Mesendoderm (in vitro differentiated cells): ENCODE measurements around the gene MYOCOS. TPM values are rescaled to one million over a fixed set of nuclear protein-coding genes. Genes with fewer than 3 reads are reported as not detected.

ENCODE experiments used
- DNase-seq: peaks from one replicate; pipeline ENCODE4 v3.0.0; 2013
- H2AK5ac ChIP-seq: 2 replicates; pipeline ENCODE4 v1.6.1; 2013; ENCODE audit warnings: low read length, inconsistent platforms
- H2BK120ac ChIP-seq: 2 replicates; pipeline ENCODE4 v1.6.1; 2013; ENCODE audit warnings: low read depth, mild to moderate bottlenecking, low read length, moderate library complexity, mixed read lengths
- H2BK15ac ChIP-seq: replicated peaks from 2 replicates; pipeline ENCODE4 v1.6.1; 2013; ENCODE audit warnings: low read depth, mild to moderate bottlenecking, moderate library complexity
- H2BK5ac ChIP-seq: 2 replicates; pipeline ENCODE4 v1.6.1; 2013; ENCODE audit warnings: low read length, inconsistent platforms
- H3K18ac ChIP-seq: 2 replicates; pipeline ENCODE4 v1.6.1; 2013; ENCODE audit warnings: mild to moderate bottlenecking, low read length, mixed read lengths
- H3K23ac ChIP-seq: one replicate; pipeline ENCODE4 v1.6.1; 2013; ENCODE audit warnings: low read length
- H3K27ac ChIP-seq: 2 replicates; pipeline ENCODE4 v1.5.1; 2013; ENCODE audit warnings: low read depth, mild to moderate bottlenecking, inconsistent platforms, low read length, moderate library complexity
- H3K27me3 ChIP-seq: 2 replicates; pipeline ENCODE4 v1.6.1; 2013; ENCODE audit warnings: low read length, control low read depth, mild to moderate bottlenecking, inconsistent platforms; ENCODE audit not compliant: insufficient read depth, poor library complexity
- H3K36me3 ChIP-seq: 2 replicates; pipeline ENCODE4 v1.6.1; 2013; ENCODE audit warnings: low read length, inconsistent platforms; ENCODE audit not compliant: control insufficient read depth, insufficient read depth
- H3K4ac ChIP-seq: one replicate; pipeline ENCODE4 v1.6.1; 2013; ENCODE audit warnings: low read depth, mild to moderate bottlenecking, low read length, moderate library complexity
- H3K4me1 ChIP-seq: 2 replicates; pipeline ENCODE4 v1.6.1; 2013; ENCODE audit warnings: low read depth, low read length, inconsistent platforms; ENCODE audit not compliant: control insufficient read depth
- H3K4me2 ChIP-seq: 2 replicates; pipeline ENCODE4 v1.6.1; 2013; ENCODE audit warnings: low read length
- H3K4me3 ChIP-seq: 2 replicates; pipeline ENCODE4 v1.5.1; 2013; ENCODE audit warnings: mild to moderate bottlenecking, low read length
- H3K56ac ChIP-seq: one replicate; pipeline ENCODE4 v1.6.1; 2013; ENCODE audit warnings: low read length
- H3K79me1 ChIP-seq: 2 replicates; pipeline ENCODE4 v1.6.1; 2013; ENCODE audit warnings: low read length, inconsistent platforms
- H3K79me2 ChIP-seq: 2 replicates; pipeline ENCODE4 v1.6.1; 2013; ENCODE audit warnings: mild to moderate bottlenecking, low read length; ENCODE audit not compliant: control insufficient read depth, insufficient read depth
- H3K9ac ChIP-seq: 2 replicates; pipeline ENCODE4 v1.6.1; 2013; ENCODE audit warnings: low read length, inconsistent platforms
- H4K5ac ChIP-seq: one replicate; pipeline ENCODE4 v1.6.1; 2013; ENCODE audit warnings: low read length
- H4K8ac ChIP-seq: one replicate; pipeline ENCODE4 v1.6.1; 2013; ENCODE audit warnings: low read depth, mild to moderate bottlenecking, control low read depth, low read length, moderate library complexity
- WGBS: extraction: QIAGEN DNeasy Blood & Tissue Kit; methylation state at CpG from one replicate; pipeline ENCODE4 v1.1.7; 2013; ENCODE audit warnings: low lambda C conversion rate, missing lambda C conversion rate; ENCODE audit not compliant: insufficient coverage; ENCODE audit errors: extremely low coverage; 5-methylcytosine and 5-hydroxymethylcytosine counted together
- polyA plus RNA-seq, 2 experiments: library from polyadenylated mRNA; stranded (reverse); fragments of 200-250 nt; gene quantifications; one replicate each; pipeline ENCODE4 v1.2.3, GENCODE V29; 2013

Gene MYOCOS, protein sequence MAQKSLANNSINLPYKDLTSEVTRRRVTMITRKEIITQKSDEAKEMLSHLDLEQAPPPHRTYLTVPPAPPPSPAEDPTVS
- polyA plus RNA-seq (2013, experiment 1 of 2): not detected
- polyA plus RNA-seq (2013, experiment 2 of 2): not detected

DNA sequence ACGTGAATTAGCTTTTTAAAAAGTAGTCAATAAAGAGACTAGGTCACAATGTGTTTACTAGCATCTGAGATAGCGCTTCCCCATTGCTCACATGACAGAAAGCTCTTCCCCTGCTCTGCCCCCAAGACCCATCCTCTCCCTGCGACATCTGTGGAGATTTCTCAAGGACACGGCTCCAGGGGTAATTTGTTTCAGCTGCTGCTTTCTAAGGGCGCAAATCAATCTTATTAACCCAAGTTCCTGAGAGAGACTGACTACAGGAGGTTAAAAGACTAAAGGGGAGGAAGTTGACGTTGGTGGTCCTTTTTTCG lies at the start of gene MYOCOS:
Gene MYOCOS, plus strand, starts transcription at position 92 of the 311 bp plus-strand sequence. CDS start 1,641 bp downstream, outside the sequence.
- DNase-seq: no peak
- WGBS: no CpG with 5 or more reads among the region's 7 CpGs
- no peak within 1 kb of the TSS for H3K4ac ChIP-seq
- no peak within 1 kb of the TSS for H3K18ac ChIP-seq
- no peak within 1 kb of the TSS for H3K23ac ChIP-seq
- H3K79me1 ChIP-seq: no peaks in the 10 kb centered on the region
- H3K9ac ChIP-seq: no peak within 1 kb of the TSS
- no peaks in the 10 kb centered on the region for H3K27me3 ChIP-seq
- no peak within 1 kb of the TSS for H2BK120ac ChIP-seq
- H4K8ac ChIP-seq: no peak within 1 kb of the TSS
- H2AK5ac ChIP-seq: no peak within 1 kb of the TSS
- no peak within 1 kb of the TSS for H3K4me2 ChIP-seq
- no peak within 1 kb of the TSS for H2BK5ac ChIP-seq
- no peak within 1 kb of the TSS for H3K4me3 ChIP-seq
- no peak within 1 kb of the TSS for H4K5ac ChIP-seq
- H3K27ac ChIP-seq: no peak within 1 kb of the TSS
- no peaks in the 10 kb centered on the region for H3K4me1 ChIP-seq
- H2BK15ac ChIP-seq: no peak within 1 kb of the TSS
- H3K79me2 ChIP-seq: no peaks in the 10 kb centered on the region
- H3K36me3 ChIP-seq: no peaks in the 10 kb centered on the region
- H3K56ac ChIP-seq: no peak within 1 kb of the TSS

DNA sequence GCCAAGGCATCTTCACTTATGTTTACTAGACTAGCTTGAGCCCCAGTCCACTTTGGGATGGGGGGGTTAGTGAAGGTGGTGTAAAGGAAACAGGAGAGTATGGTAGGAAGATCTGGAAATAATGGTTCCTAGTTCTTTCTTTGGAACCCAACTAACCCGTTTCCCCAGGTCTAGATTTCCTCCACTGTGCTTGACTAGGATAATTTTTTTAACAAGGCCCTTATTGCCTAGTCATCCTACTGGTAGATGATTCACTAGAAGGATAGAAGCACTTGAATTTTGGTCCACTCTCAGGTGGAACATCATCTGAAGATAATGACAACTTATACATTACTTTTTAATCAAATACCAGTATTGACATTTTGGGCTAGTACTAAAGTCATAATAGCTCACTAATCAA lies 45.9 kb upstream of the MYOCOS start:
- no peaks in the 10 kb centered on the region for H3K27me3 ChIP-seq
- no peak overlapping the region for H2BK120ac ChIP-seq
- H3K4me1 ChIP-seq: no peaks in the 10 kb centered on the region
- no peak overlapping the region for H2AK5ac ChIP-seq
- no peak overlapping the region for H2BK5ac ChIP-seq
- H3K4me2 ChIP-seq: no peak overlapping the region
- H3K4ac ChIP-seq: no peak overlapping the region
- no peak overlapping the region for H3K23ac ChIP-seq
- no peak for DNase-seq
- H3K18ac ChIP-seq: no peak overlapping the region
- no peak overlapping the region for H4K8ac ChIP-seq
- peaks cover 1% of the 10 kb centered on the region for H3K79me1 ChIP-seq
- H3K79me2 ChIP-seq: no peaks in the 10 kb centered on the region
- no peak overlapping the region for H3K27ac ChIP-seq
- H4K5ac ChIP-seq: no peak overlapping the region
- no peak overlapping the region for H3K4me3 ChIP-seq
- H3K56ac ChIP-seq: no peak overlapping the region
- no CpG with 5 or more reads among the region's 1 CpG for WGBS
- no peaks in the 10 kb centered on the region for H3K36me3 ChIP-seq
- no peak overlapping the region for H2BK15ac ChIP-seq
- no peak overlapping the region for H3K9ac ChIP-seq

DNA sequence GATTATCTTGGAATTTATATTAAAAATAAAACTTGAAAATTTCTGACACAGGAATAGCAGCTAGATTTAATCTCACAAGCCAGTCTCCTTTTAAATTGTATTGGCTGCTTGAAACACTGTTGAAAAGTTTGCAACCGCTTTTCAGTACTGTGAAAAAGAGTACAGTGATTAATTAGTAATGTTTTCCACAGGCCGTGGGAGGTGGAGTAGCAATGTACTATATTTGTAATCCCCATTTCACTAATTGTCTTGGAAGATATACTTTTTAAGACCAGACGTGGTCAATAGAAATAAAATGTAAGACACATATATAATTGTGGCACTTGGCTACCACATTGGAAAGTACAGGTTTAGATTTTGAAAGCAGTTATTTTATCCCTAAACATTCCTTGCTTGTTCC lies 40.8 kb upstream of the MYOCOS start:
- H2AK5ac ChIP-seq: no peak overlapping the region
- H3K79me1 ChIP-seq: no peaks in the 10 kb centered on the region
- no peak overlapping the region for H3K4me3 ChIP-seq
- H4K5ac ChIP-seq: no peak overlapping the region
- H3K18ac ChIP-seq: no peak overlapping the region
- WGBS: no CpG with 5 or more reads among the region's 3 CpGs
- no peak overlapping the region for H2BK120ac ChIP-seq
- H3K79me2 ChIP-seq: no peaks in the 10 kb centered on the region
- H2BK15ac ChIP-seq: no peak overlapping the region
- H3K4me1 ChIP-seq: no peaks in the 10 kb centered on the region
- no peak overlapping the region for H3K9ac ChIP-seq
- DNase-seq: no peak
- H3K27ac ChIP-seq: no peak overlapping the region
- H3K27me3 ChIP-seq: no peaks in the 10 kb centered on the region
- H3K4me2 ChIP-seq: no peak overlapping the region
- H4K8ac ChIP-seq: no peak overlapping the region
- peaks cover 4% of the 10 kb centered on the region for H3K36me3 ChIP-seq
- H2BK5ac ChIP-seq: no peak overlapping the region
- no peak overlapping the region for H3K4ac ChIP-seq
- H3K56ac ChIP-seq: no peak overlapping the region
- H3K23ac ChIP-seq: no peak overlapping the region

DNA sequence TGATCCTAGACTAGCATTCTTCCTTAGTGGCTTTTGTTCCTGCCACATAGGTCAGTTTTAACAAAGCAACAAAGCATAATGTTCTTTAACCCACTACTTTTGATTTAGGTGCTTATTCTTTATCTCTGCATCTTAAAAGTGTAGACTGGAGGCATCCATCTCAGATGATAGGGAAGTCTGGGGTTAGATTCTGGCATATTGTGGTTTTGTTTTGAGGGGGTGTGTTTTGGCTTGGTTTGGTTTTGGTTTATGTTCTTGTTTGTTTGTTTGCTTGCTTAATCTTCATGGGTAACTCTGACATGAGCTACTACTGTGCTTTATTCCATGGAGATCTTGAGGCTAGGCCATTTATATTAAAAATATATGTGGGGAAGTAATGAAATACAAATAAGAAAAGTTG lies 40.3 kb upstream of the MYOCOS start:
- no peak overlapping the region for H2BK5ac ChIP-seq
- no peak overlapping the region for H4K5ac ChIP-seq
- no peak overlapping the region for H3K23ac ChIP-seq
- no peak overlapping the region for H3K4me2 ChIP-seq
- H3K27me3 ChIP-seq: no peaks in the 10 kb centered on the region
- H3K56ac ChIP-seq: no peak overlapping the region
- H3K36me3 ChIP-seq: peaks cover 4% of the 10 kb centered on the region
- no peak overlapping the region for H4K8ac ChIP-seq
- no peak overlapping the region for H2AK5ac ChIP-seq
- no peak overlapping the region for H3K27ac ChIP-seq
- H2BK15ac ChIP-seq: no peak overlapping the region
- no peak overlapping the region for H3K18ac ChIP-seq
- no peak overlapping the region for H3K9ac ChIP-seq
- no peaks in the 10 kb centered on the region for H3K79me1 ChIP-seq
- H2BK120ac ChIP-seq: no peak overlapping the region
- no peak for DNase-seq
- H3K4ac ChIP-seq: no peak overlapping the region
- no peaks in the 10 kb centered on the region for H3K4me1 ChIP-seq
- H3K79me2 ChIP-seq: no peaks in the 10 kb centered on the region
- H3K4me3 ChIP-seq: no peak overlapping the region

DNA sequence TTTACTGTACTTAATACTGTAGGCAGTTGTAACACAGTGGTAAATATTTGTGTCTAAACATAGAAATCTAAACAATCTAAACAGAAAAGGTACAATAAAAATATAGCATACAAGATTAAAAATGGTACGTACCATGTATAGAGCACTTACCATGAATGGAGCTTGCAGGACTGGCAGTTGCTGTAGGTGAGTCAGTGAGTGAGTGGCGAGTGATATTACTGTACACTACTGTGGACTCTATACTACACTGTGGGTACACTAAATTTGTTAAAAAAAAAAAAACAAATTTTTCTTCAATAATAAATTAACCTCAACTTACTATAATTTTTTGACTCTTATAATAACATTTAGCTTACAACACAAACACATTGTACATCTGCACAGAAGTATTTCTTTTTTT lies 39.5 kb upstream of the MYOCOS start:
- Histone ChIP-seq H3K4me2 (no peak overlapping the region), H3K27me3 (no peaks in the 10 kb centered on the region), H4K5ac (no peak overlapping the region), H3K27ac (no peak overlapping the region), H3K4ac (no peak overlapping the region), H4K8ac (no peak overlapping the region), H2BK5ac (no peak overlapping the region), H3K18ac (no peak overlapping the region), H3K56ac (no peak overlapping the region), H3K23ac (no peak overlapping the region), H2BK120ac (no peak overlapping the region), H3K36me3 (peaks cover 4% of the 10 kb centered on the region), H3K4me3 (no peak overlapping the region), H2BK15ac (no peak overlapping the region), H2AK5ac (no peak overlapping the region), H3K79me1 (no peaks in the 10 kb centered on the region), H3K79me2 (no peaks in the 10 kb centered on the region), H3K9ac (no peak overlapping the region), H3K4me1 (no peaks in the 10 kb centered on the region)
- no CpG with 5 or more reads among the region's 2 CpGs for WGBS
- no peak for DNase-seq

DNA sequence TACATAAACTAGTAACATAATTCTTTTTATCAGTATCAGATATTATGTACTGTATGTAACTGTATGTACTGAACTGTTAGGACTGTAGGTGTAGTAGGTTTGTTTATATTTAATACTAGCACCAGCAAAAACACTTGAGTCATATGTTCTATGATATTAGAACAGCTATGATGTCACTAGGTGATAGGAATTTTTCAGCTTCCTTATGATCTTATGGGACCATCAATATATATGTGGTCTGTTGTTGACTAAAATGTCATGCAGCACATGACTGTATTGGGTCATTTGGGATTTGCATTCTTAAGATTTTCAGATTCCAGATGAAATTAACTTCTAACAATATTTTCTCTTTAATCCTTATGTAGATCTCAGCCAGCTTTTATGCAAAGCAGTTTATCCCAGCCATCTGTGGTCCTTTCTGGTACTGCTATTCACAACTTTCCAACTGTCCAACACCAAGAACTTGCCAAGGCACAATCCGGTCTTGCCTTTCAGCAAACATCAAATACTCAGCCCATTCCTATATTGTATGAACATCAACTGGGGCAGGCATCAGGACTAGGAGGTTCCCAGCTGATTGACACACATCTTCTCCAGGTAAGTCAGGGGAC lies 38.3 kb upstream of the MYOCOS start:
- no peak for DNase-seq
- Histone ChIP-seq H3K79me1 (no peaks in the 10 kb centered on the region), H3K79me2 (no peaks in the 10 kb centered on the region), H2AK5ac (no peak overlapping the region), H3K56ac (no peak overlapping the region), H3K23ac (no peak overlapping the region), H3K27me3 (no peaks in the 10 kb centered on the region), H3K4me1 (no peaks in the 10 kb centered on the region), H3K27ac (no peak overlapping the region), H3K4ac (no peak overlapping the region), H2BK5ac (no peak overlapping the region), H3K9ac (no peak overlapping the region), H3K36me3 (peaks cover 4% of the 10 kb centered on the region), H4K8ac (no peak overlapping the region), H2BK120ac (no peak overlapping the region), H2BK15ac (no peak overlapping the region), H3K4me3 (no peak overlapping the region), H4K5ac (no peak overlapping the region), H3K4me2 (no peak overlapping the region), H3K18ac (no peak overlapping the region)
- WGBS: no CpG with 5 or more reads among the region's 1 CpG
